HG03196 (cell line): ENCODE results near the gene TMEM115.

Experiments used
- ATAC-seq: cut with Tn5 transposase; IDR thresholded peaks from one replicate; pipeline ENCODE4 v1.9.1; 2021; ENCODE audit not compliant: unreplicated experiment

Gene TMEM115

GRCh38 chr3:50353245-50354004 is 5.9 kb downstream of the TMEM115 start:
- ATAC-seq = no peak

DNA sequence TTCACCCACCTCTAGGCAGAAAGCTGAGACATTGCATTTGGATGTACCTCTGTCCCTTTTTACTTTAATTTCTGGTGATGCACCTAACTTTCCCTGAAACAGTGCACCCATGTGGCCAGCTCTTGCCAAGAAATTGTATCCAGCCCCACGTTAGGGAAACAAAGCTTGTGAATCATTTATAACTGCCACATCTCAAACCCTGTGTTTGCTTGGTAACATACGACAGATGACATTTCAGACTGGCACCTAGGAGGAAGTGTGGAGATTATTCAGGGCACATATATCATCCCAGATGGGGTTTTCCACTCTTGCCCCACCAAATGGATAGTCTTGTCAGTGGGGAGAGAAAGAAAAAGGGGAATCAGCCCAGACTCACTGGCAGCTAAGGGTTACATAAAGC is 6.5 kb downstream of the TMEM115 start:
- no peak for ATAC-seq

- ATAC-seq = no peak
Observed at GRCh38 chr3:50351323-50351697, 8.0 kb downstream of the TMEM115 start.

DNA sequence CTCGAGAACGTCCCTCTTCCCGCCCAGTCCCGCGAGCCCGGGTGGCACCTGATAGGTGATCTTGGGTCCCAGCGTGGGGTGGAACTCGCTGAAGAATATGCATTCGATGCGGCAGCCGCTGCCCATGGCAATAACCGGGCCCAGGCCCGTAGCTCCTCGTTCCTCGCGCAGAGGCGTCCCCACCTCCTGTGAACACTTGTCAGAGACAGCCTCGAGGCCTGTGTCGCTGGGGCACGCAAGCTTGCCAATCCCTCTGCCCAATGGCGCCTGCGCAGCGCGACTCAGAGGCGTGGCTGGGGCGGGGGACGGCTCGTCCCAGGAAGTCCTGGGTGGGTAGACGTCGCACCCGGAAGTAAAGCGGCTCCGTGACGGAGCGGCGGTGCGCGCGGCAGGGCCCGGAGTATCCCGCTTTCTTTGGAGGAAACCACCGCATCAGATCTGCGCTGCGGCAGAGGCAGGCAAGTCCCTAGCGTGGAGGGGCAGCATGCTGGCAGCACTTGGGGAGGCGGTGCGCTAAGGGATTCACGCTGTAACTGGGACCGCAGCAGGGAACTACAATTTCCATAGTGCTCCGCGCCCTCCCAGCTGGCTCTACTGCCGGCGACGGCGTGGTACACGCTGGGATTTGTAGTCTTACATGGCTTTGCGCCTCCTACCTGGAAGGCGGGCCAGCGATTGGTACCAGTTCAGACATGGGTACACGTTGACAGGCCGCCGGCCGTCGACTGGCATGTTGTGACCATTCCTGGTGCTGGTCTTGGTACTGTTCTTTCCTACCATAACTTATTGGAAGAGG is 8.6 kb downstream of the TMEM115 start, which contains the start of the genes CYB561D2 and NPRL2:
Gene CYB561D2 (plus strand): TSS at position 336 of the 796 bp plus-strand sequence. CDS start 572 bp downstream, outside the sequence.
Gene NPRL2 (minus strand): TSS at position 249 of the 796 bp plus-strand sequence. CDS start 123 bp downstream, at position 126.
- ATAC-seq = peak; percentile 75

DNA sequence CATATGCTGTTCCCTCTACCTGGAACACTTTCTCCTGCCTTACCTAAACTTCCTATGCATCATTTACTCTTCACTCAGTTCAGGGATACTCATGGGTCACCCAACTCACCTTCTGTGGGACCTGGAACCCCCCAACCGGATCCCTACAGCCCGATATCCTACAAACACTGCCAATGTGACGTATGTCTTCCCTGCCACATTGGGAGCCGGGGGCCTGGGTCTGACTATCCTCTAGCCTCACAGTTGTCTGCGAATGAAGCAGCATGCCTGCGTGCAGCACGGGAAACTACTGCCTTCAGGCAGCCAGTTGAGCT is 9.2 kb downstream of the TMEM115 start:
- no peak for ATAC-seq

DNA sequence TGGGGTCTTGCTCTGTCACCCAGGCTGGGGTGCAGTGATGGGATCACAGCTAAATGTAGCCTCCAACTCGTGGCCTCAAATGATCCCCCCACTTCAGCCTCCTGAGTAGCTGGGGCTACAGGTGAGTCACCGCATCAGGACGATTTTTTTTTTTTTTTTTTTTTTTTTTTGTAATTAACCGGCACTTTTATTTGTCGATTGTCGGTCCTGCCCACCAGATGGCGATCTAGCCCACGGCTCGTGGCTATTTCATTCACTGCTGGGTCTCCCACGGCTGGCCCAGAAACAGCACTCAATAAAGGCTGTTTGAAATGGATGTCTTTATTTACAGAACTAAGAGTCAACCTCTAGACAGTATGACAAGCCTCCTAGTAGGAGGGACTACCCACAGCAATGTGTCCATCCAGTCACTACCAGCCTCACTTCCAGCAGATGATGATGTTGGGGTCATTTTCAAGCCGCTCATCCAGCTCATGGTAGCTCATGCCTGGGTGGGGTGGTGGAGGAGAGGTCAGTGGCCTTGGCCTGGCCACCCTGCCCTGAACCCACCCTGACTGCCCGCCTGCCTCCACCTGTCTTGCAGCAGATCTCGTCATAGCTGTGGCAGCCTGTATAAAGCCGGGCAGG is 12.0 kb downstream of the TMEM115 start:
- no peak for ATAC-seq

DNA sequence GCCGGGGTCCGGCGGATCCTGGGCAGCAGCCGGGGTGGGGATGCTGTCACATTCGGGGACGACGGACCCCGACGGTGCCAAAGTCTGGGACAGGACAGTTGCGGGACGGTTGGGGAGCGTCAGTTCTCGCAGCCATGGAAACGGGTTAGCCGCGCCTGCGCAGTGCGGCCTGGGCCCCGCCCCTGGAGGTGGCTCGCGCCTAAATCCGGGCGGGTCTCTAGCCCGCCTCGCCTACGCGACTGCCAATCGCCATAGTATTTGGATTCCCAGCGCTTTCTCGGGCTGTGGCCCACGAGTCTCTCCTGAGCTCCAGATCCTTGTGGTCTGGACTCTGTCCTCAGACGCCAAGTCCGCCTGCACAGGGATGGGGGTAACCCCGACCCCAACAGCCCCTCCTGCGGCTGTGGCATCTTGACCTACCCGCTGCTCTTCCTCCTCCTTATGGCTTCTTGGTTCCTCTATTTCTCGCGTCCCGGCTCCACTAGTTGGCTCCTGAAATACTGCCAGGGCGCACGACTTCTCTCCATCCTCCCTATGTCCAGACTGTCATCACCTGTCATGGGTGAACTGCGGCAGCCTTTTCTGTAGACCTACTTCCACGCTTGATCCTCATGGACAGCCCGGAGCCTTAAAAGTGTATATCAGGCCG is 13.6 kb downstream of the TMEM115 start, which contains the start of gene ZMYND10:
Gene ZMYND10 (minus strand): TSS at position 147 of the 649 bp plus-strand sequence. CDS start 153 bp downstream, outside the sequence.
- ATAC-seq = no peak

- no peak for ATAC-seq
Observed at GRCh38 chr3:50345008-50345407, 14.3 kb downstream of the TMEM115 start.

DNA sequence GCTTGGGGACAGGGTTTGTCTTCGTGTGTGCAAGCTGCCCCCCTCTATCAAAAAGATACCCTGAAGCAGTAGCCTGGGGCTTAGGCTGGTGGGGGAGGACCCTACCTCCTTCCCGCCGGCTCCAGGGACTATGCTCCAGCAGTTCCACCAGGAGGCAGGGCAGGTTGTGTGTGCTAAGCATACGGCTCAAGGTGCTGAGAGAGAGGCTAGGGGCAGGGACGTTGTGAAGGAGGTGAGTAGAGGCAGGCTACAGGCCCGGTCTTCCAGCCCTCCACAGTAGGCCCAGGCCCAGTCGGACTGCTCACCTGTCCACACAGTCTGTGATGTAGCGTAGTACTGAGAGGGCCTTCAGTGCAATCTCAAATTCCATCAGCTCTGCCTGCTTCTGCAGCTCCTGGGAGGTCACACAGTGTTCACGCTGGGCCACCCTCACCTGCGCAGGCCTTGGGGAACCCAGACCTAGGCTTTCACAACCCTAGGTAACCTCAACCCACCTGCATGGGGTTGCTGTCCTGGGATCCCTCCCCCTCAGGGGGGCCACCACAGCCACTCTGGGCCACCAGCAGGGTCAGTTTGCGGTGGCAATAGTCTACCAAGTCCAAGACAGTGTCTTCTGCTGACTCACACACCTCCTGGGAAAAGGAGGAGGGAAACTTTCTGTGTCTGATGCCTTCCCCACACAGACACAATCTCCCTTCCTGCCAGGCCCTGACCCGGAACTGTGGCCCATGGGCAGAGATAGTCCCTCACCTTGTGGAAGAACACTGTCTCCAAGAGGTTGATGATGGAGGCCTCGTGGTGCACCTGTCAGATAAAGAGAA is 16.3 kb downstream of the TMEM115 start:
- ATAC-seq = no peak

DNA sequence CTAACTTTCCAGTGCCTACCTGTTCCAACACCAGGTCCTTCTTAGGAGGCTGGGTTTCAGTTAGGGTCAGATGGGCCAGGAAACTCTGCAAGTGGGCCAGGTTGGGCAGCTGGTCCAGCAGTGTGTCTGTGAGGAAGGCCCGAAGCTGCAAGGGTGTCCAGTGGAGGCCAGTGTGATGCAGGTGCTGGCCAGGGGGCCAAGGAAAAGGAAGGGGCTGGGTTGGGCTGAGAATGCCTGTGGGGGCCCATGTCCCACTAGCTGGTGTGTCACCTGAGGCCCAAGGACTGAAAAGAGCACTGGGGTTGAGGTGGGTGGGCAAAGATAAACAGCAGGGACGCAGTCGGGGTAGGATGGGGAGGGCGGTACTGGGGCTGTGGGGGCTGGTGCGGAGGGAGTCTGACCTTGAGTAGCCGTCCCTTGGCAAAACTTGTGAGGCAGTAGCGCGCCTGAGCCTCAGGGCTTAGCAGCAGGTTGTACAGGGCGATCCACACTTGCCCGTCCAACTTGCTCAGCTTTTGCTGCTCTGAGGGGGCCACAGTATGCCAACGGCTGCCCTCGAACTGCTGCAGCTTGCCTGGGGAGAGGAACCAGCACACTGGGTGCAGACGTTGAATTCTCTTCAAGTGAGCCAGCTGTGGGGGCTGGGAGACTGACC is 17.2 kb downstream of the TMEM115 start:
- no peak for ATAC-seq

DNA sequence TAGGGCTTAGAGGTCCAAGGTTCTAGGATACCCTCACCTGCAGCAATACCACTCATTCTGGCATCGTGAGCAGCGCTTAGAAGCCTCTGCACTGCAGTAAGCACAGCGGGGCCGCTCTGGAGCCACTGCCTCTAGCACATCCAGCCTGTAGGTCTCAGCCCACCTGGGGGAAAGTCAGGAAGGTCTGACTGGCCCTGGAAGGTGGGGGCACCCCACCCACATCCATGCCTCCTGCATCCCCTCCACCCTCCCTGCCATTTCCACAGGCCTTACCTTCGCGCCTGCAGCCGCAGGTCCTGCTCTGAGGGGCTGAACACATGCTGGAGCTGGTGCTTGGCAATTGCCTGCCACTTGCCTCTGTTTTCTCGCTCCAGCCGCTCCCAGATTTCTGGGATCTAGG is 17.8 kb downstream of the TMEM115 start:
- ATAC-seq = no peak

DNA sequence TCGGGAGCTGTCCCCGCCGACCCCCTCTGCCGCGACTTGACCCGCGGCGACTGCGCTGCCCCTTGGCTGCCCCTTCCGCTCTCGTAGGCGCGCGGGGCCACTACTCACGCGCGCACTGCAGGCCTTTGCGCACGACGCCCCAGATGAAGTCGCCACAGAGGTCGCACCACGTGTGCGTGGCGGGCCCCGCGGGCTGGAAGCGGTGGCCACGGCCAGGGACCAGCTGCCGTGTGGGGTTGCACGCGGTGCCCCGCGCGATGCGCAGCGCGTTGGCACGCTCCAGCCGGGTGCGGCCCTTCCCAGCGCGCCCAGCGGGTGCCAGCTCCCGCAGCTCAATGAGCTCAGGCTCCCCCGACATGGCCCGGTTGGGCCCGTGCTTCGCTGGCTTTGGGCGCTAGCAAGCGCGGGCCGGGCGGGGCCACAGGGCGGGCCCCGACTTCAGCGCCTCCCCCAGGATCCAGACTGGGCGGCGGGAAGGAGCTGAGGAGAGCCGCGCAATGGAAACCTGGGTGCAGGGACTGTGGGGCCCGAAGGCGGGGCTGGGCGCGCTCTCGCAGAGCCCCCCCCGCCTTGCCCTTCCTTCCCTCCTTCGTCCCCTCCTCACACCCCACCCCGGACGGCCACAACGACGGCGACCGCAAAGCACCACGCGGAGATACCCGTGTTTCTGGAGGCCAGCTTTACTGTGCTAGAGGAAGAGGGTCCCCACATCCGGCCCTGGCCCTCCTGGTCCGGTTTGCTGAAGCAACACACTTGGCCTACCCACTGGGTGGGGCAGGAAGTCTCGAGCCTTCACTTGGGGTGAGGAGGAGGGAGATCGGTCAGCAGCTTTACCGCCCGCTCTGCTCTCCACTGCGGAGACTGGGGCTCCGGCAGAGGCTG is 18.6 kb downstream of the TMEM115 start, which contains the start of gene RASSF1:
Gene RASSF1 (minus strand): TSS at position 389 of the 882 bp plus-strand sequence. CDS start 31 bp downstream, at position 358.
- no peak for ATAC-seq

- no peak for ATAC-seq
Observed at GRCh38 chr3:50340147-50340447, 19.2 kb downstream of the TMEM115 start.

- ATAC-seq = no peak
Observed at GRCh38 chr3:50339485-50340146, 19.7 kb downstream of the TMEM115 start.

GRCh38 chr3:50338965-50339364 is 20.4 kb downstream of the TMEM115 start:
- no peak for ATAC-seq

- peak; percentile 77 for ATAC-seq
Observed at GRCh38 chr3:50337175-50337861, 22.0 kb downstream of the TMEM115 start.

- peak; percentile 30 for ATAC-seq
Observed at GRCh38 chr3:50336452-50337174, 22.7 kb downstream of the TMEM115 start.
